Measurements from ENCODE around the gene CLCN7. TPM values are rescaled to one million over a fixed set of nuclear protein-coding genes. Genes with fewer than 3 reads are reported as not detected.
A peak's percentile ranks its signal among the peaks of the same experiment; 100 is the strongest.
"Not testable (repeated sequence)": the region's sequence is repeated elsewhere in the genome, so short reads cannot be mapped to it uniquely, and the experiment has no call there.

CLCN7 gene
- total RNA-seq, 2 donors from 2014 or later, result 43.2 to 138 TPM

DNA sequence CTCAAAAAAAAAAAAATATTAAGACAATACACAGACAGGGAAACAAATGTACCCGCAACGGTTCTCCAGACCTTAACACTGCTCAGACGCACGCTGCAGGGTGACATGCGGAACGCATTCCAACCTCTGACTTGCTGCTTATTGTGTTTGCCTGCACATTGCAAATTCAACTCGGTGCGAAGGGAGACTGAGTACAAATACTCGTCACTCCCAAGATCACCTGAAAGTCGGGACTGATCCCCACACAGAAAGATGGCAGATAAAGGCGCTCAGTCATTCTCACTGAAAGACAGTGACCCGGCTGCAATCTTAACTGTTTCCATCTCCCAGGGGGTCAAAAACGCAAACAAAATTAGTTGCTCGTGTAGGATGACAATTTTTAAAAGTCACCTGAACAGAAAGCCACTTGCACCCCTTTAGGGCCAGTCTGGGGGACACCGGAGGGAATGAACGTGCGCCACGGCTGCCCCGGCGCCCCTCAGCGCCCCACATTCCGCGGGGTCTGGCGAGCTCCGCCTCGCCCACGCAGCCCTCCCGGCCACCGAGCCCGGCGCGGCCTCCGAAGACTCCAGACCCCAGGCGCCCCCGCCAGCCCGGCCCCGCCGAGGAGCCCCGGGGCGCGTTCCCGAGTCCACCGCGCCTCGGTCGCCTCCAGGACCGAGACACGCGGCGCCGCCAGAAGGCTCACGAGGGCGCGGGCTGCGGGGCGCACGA is 589 bp downstream of the CLCN7 start:
- peak in 1 of 2 donors; percentile 62 for ATAC-seq
- Mint-ChIP-seq H3K36me3 (no peaks in the 10 kb centered on the region), H3K9me3 (no peaks in the 10 kb centered on the region), H3K27ac (peak overlapping the region; percentile 47 to 66)
- DNase-seq (ENCODE audit: low spot score in 2 of 2), result no peak

DNA sequence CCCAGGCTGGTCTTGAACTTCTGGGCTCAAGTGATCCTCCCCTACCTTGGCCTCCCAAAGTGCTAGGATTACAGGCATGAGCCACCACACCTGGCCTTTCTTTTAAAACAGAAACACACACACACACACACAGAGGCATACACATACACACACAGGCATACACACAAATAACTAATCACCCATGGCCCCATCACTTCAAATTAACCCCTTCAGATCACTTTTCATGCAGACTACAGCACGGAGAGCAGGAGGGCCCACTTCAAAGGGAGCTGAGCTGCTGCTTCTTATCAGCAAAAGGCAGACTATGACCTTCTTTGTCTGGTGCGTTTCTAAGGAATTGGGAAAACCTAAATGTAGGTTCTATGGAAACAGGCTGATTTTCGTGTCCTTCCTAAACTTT is 1.9 kb downstream of the CLCN7 start:
- ATAC-seq (no peak), DNase-seq (ENCODE audit: low spot score in 2 of 2) (no peak)
- no peaks in the 10 kb centered on the region for H3K9me3 Mint-ChIP-seq
- peak overlapping the region in 1 of 2 donors; percentile 63 for H3K27ac Mint-ChIP-seq
- H3K36me3 Mint-ChIP-seq, result no peaks in the 10 kb centered on the region

DNA sequence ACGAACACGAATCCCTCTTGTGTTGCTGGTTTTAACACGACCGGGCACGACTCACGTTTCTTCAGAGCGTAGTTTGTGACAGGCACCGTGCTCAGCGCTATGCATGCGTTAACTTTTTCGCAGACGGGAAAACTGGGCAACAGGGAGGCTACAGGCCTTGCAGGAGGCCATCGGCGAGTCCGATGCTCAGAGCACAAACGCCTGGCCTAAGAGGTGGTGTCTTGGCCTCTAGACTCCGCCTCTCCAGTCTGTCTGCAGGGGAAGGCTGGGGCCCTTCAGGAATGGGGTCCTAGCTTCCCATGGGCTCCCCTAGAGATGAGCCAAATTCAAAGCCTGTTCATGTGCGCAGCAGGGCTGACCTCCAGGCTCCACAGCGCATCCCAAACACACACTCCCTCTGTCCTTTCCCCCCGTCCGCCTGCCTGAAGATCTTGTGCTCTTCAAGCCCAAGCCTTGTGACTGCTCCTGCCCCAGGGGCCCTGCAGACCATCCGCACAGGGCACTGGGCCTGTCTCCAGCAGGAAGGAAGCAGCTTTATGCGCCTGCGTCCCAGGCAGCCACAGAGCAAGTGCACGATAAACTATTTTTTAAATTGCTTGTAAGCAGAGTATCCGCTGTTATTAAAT is 3.1 kb downstream of the CLCN7 start:
- Mint-ChIP-seq H3K36me3 (no peaks in the 10 kb centered on the region), H3K9me3 (no peaks in the 10 kb centered on the region), H3K27ac (peak overlapping the region in 1 of 2 donors; percentile 27)
- ATAC-seq, result no peak
- no peak for DNase-seq (ENCODE audit: low spot score in 2 of 2)

DNA sequence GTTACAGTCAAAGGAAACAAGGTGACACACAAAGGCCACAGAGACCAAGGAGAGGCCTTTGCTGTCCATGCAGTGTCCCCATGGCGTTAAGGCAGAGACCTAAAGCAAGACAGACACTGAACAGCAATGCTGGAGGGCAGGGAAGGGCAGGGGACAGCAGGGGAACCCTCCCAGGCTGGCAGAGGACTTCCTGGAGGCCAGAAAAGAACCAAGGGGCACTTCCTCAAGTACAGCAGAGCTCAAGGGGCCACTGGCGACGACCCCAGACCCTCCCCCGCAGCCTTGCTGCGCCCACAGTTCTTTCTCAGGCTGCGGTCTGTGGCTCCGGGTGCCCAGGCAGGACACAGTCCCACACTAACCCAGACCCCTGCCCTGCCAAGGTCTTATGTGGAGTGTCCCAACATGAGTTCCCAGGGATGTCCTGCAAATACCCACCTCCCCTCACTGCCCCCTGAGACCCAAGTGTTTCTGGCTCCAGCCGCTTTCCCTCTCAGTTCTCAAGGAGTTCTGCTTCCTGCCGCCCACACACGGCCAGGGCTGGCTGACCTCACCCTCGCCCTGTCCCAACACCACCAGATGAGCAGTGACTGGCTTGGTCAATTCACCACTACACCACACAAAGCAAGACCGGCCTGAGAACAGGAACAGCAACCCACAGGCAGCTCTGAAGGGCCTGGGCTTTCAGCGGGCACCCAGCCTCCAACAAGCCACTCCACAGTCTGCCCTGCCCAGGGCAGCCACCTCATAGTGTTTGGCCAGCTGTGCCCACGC is 4.2 kb downstream of the CLCN7 start:
- DNase-seq (ENCODE audit: low spot score in 2 of 2), result no peak
- Mint-ChIP-seq H3K27ac (peak overlapping the region; percentile 78 to 95), H3K36me3 (no peaks in the 10 kb centered on the region), H3K9me3 (no peaks in the 10 kb centered on the region)
- no peak for ATAC-seq

DNA sequence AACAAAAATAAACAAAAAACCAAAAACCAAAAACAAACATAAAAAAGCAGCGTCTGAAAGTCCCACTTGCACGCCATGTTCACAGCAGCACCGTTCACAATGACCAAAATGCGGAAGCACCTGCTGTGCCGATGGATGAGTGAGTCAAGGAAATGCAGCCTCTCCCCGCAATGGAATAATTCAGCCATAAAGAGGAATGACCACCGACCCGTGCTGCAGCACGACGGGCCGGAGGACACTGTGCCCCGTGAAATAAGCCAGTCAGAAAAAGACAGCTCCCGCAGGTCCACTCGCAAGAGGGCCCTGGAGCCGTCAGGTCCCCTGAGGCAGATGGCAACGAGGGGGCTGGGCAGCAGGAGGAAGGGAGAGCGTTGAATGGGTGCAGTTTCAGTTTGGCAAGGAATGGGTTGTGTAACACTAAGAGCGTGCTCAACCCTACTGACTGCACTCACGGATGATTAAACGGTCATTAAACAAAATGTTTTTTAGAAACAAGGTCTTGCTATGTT is 5.1 kb downstream of the CLCN7 start:
- no peaks in the 10 kb centered on the region for H3K9me3 Mint-ChIP-seq
- ATAC-seq (no peak), DNase-seq (ENCODE audit: low spot score in 2 of 2) (no peak)
- peak overlapping the region in 1 of 2 donors; percentile 95 for H3K27ac Mint-ChIP-seq
- no peaks in the 10 kb centered on the region for H3K36me3 Mint-ChIP-seq

DNA sequence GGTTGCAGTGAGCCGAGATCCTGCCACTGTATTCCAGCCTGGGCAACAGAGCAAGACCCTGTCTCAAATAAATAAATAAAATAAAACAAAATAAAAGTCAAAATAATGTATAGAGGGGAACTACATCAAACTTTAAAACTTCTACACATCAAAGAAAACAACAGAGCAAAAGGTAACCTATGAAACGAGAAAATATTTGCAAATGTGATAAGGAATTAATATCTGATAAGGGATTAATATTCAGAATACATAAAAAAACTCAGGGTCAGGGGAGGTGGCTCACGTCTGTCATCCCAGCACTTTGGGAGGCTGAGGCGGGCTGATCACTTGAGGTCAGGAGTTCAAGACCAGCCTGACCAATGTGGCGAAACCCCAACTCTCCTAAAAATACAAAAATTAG is 5.7 kb downstream of the CLCN7 start:
- DNase-seq (ENCODE audit: low spot score in 2 of 2); ATAC-seq; H3K36me3 Mint-ChIP-seq; H3K27ac Mint-ChIP-seq; H3K9me3 Mint-ChIP-seq: not testable (repeated sequence)

DNA sequence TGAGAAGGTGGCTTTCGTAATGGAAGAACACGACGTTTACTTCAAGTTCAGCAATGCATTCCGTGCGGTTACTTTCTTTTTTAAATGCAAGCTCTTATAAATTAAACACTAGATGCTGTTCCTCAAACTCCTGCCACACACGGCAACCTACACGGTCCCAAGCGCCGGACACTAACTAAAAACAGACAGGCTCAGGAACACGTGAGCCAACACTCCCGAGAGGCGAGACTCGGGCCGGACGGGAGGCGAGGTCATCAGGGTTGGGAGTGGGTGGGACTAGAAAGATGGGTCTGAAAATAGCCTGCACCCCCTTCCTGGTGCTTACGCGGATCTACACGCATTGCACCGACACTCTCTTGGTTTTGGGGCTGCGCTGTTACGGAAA is 6.4 kb downstream of the CLCN7 start:
- ATAC-seq, result no peak
- no peaks in the 10 kb centered on the region for H3K9me3 Mint-ChIP-seq
- H3K27ac Mint-ChIP-seq, result no peak overlapping the region
- no peak for DNase-seq (ENCODE audit: low spot score in 2 of 2)
- H3K36me3 Mint-ChIP-seq, result no peaks in the 10 kb centered on the region

DNA sequence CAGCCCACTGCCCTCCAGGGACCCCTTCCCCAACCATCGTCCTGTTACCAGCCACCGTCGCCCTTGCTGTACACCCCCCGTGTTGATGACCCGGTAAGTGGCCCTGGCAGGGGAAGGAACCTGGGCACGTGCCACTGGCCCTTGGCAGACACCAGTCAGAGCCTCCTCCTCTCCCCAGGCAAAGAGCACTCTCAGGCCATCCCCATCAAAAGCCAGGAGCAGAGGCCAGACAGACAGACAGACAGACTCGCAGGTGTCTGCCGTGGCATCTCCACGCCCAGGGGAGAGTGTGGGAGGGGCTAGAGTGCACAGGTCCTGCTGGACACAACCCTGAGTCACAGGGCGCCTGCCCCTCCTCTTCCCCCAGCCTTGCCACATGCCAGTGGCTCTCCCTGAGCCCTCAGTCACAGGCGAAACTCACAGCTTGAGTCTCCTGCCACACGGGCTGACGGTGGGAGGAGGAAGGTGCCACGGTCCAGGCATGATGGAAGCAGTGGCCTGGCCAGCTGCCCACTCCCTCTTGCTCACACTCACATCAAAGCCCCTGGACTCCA is 7.8 kb downstream of the CLCN7 start:
- ATAC-seq (peak in 1 of 2 donors; percentile 36), DNase-seq (ENCODE audit: low spot score in 2 of 2) (no peak)
- Mint-ChIP-seq H3K9me3 (no peaks in the 10 kb centered on the region), H3K27ac (peak overlapping the region in 1 of 2 donors; percentile 76), H3K36me3 (no peaks in the 10 kb centered on the region)

DNA sequence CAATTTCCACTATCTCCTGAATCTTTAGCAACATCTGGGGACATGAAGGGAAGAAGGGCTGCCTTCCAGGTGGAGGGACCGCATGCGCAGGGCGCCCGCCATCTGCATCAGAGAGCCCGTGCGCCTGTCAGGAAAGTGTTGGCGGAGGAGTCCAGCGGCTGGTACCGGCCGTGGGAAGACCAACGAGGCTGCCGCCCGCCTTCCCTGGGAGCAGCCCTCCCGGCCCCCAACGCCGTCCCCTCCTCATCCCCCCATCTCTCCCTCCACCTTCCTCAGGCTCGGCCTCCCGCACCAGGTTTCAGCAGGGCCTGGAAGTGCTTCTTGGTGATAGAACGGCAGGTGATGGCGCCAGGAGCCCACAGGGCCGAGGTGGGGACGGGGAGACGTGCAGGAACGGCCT is 8.8 kb downstream of the CLCN7 start:
- ATAC-seq (no peak), DNase-seq (ENCODE audit: low spot score in 2 of 2) (no peak)
- Mint-ChIP-seq H3K27ac (no peak overlapping the region), H3K9me3 (no peaks in the 10 kb centered on the region), H3K36me3 (no peaks in the 10 kb centered on the region)

DNA sequence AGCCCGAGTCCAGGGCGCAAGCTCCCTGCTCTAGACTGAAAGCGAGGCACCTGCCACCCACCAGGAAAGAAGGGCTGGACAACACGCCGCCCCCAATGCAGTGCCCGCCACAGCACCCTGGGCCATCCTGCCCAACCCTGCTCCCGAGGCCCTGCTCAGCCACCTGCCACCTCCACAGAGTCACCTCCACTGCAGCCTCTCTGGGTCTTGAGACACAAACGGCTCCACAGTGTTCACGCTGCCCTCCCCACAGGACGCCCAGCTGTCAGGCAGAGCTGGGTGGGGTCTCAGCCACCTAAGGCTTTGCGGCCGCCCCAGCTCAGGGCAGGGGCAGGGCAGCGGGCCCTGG is 9.3 kb downstream of the CLCN7 start:
- no peak overlapping the region for H3K27ac Mint-ChIP-seq
- no peaks in the 10 kb centered on the region for H3K36me3 Mint-ChIP-seq
- DNase-seq (ENCODE audit: low spot score in 2 of 2), result no peak
- H3K9me3 Mint-ChIP-seq, result no peaks in the 10 kb centered on the region
- ATAC-seq, result no peak

DNA sequence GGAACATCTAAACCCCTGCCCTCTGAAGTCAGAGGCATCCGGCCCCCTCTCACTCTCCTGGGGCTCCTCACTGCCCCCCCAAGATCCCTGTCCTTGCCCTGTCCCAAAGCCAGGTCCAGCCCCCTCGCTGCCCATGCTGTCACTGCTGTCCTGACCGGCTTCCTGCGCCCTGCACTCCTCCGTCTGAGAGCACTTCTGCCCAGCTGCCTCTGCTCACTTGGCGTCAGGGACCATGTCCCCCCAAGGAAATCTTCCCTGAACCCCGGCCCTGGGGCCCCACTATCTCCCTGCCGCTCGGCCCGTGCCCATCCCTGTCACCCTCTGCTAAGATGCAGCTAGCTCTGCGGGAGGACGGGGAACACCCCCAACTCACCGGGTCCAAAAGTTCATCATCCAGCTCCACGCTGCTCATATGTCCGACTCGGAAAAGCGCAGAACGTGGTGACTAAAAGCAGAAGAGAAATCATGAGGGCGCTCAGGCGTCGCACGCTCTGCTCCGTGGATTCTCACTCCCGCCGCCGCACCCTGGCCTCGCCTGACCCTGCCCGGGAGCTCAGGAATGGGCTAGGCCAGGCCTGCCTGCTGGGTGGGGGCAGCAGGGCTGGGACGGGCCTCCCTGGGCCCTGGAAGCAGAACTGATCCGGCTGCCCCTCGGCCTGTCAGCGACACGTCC is 9.8 kb downstream of the CLCN7 start:
- peak overlapping the region in 1 of 2 donors; percentile 29 for H3K27ac Mint-ChIP-seq
- ATAC-seq, result no peak
- H3K36me3 Mint-ChIP-seq, result no peaks in the 10 kb centered on the region
- H3K9me3 Mint-ChIP-seq, result no peaks in the 10 kb centered on the region
- no peak for DNase-seq (ENCODE audit: low spot score in 2 of 2)

DNA sequence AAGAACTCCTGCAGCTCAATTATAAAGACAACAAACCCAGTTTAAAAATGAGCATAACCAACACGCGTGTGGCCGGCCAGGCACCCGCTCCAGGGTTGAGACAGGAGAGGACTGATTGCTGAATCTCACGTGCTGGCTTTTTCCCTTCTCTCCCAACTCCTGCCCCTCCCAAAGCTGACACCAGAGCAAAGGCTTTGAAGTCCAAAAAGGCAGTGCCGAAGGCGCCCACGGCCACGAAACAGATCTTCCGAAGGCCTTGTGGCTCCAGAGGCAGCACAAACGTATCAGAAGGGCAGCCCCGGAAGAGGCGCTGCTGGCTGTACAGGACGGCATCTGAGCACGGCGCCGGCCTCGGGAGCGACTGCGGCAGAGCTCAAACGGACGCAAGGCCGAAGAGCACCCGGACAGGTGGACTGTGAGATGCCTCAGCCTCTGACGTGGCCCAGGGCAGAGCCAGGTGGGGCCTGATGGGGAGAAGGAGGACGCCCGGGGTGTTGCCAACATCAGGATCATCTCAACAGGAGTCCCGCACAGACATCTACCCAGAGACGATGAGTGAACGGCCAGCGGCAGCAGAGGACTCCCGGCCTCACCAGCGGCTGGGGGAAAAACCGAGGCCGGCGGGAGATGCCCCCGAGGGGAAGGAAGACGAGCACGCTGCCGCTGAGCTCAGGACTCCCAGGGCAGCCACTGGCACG is 10.5 kb downstream of the CLCN7 start:
- H3K9me3 Mint-ChIP-seq, result no peaks in the 10 kb centered on the region
- no peak for DNase-seq (ENCODE audit: low spot score in 2 of 2)
- no peaks in the 10 kb centered on the region for H3K36me3 Mint-ChIP-seq
- H3K27ac Mint-ChIP-seq, result no peak overlapping the region
- no peak for ATAC-seq

DNA sequence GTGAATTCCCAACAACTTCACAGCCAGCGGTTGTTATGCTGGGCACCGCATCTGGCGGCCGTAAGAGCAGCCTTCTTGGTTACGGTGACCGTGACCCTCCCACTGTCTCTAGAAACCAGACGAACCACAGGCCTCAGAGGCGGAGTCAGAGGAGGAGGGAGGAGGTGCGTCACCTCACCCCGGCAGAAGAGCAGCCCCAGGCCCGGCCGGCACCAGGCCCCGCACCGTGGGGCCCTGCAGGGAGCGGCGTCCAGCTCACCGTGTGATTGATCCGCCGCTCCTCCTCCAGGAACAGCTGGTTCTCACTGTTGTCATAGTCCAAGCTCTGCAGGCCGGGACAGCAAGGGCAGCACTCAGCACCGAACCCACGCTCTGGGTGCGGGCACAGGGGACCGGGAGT is 13.7 kb downstream of the CLCN7 start:
- H3K9me3 Mint-ChIP-seq, result no peaks in the 10 kb centered on the region
- ATAC-seq, result no peak
- no peaks in the 10 kb centered on the region for H3K36me3 Mint-ChIP-seq
- no peak overlapping the region for H3K27ac Mint-ChIP-seq
- DNase-seq (ENCODE audit: low spot score in 2 of 2), result no peak

DNA sequence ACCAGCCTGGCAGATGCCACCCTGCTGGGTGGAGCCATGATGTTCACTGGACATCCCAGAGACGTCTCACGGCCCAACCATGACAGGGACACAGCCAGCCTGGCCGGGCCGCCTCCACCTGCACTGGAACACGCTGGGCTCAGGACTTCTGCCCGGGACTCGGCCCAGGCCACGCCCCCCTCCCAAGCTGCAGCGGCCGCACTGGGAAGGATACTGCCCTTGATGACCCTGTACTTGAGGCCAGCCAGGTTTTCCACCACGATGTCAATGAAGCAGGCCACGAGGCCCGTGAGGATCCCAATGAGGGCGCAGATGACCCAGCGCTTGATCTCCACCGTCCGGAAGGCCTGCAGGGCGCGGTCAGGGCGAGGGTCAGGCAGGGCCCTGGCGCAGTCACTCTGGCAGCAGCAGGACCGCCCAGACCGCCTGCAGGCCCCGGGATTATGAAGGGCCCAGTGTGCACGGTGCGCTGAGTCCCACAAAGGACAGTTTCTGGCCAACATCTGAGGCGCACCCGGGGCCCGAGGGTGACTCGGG is 14.2 kb downstream of the CLCN7 start:
- Mint-ChIP-seq H3K36me3 (no peaks in the 10 kb centered on the region), H3K27ac (no peak overlapping the region), H3K9me3 (no peaks in the 10 kb centered on the region)
- ATAC-seq (no peak), DNase-seq (ENCODE audit: low spot score in 2 of 2) (no peak)

DNA sequence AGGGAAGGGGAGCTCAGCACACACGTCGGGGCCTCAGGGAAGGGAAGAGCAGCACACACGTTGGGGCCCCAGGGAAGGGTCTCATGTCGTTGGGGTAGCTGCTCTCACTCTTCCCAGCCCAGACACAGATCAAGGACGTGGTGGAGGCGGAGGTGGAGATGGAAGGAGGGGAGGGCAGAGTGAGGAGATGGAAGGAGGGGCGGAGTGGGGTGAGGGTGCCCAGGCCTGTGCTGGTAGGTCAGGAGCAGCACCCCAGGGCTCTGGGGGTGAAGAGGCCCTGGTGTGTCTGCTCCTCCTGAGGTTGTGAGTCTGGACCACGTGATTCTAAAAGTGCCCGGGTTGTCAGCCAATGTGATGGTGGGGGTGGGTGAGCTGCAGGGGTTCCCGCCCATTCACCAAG is 14.9 kb downstream of the CLCN7 start:
- no peaks in the 10 kb centered on the region for H3K36me3 Mint-ChIP-seq
- H3K27ac Mint-ChIP-seq, result no peak overlapping the region
- DNase-seq (ENCODE audit: low spot score in 2 of 2), result no peak
- ATAC-seq, result no peak
- H3K9me3 Mint-ChIP-seq, result no peaks in the 10 kb centered on the region

DNA sequence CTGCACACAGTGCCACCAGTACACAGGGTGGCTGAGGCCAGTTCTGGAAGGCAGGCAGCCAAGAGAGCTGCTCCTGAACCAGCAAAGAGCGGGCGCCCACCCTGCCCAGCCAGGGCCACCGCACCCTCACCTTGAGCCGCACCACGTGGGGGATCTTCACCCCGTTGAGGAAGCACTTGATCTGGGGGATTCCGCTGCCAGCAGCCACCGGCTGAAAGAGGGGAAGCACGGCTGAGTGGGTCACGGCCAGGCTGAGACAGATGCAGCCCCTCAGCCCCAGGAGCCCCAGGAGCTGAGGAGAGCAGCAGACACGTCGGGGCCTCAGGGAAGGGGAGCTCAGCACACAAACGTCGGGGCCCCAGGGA is 15.9 kb downstream of the CLCN7 start:
- Mint-ChIP-seq H3K27ac (peak overlapping the region; percentile 61 to 76), H3K36me3 (no peaks in the 10 kb centered on the region), H3K9me3 (no peaks in the 10 kb centered on the region)
- peak in 1 of 2 donors; percentile 9 for ATAC-seq
- no peak for DNase-seq (ENCODE audit: low spot score in 2 of 2)

Measured in activated naive CD4-positive, alpha-beta T cell treated with anti-CD3 and anti-CD28 coated beads, Interleukin-2, amount 50 U/mL, for 72 hours (primary cell).